RCC 7860 (cell line): ENCODE measurements around the gene HSDL2.

Experiments
- DNase-seq: peaks from one replicate; pipeline ENCODE4 v3.0.0-alpha.2; 2015; ENCODE audit warnings: low spot score
- FAIRE-seq: peaks from 2 replicates; lab custom pipeline; 2012; peaks lifted over from hg19 to GRCh38; lab: Jason Lieb, UNC

The HSDL2 gene

DNA sequence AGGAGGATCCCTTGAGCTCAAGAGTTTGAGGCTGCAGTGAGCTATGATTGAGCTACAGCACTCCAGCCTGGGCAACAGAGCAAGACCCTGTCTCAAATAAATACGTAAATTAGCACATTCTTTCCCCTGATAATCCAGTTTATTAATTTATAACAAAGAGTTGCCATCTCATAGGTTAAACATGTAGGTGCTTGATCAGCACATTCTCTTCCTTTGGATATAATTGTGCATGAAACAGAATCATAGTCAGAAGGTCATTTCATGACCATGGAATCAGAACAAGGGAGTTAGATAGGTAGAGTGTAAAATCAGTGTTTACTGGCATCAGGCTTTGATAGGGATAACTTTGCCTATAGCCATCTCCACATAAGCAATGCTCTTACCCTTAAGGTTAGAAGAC is 63.7 kb downstream of the HSDL2 start:
- FAIRE-seq (no peak), DNase-seq (no peak)

DNA sequence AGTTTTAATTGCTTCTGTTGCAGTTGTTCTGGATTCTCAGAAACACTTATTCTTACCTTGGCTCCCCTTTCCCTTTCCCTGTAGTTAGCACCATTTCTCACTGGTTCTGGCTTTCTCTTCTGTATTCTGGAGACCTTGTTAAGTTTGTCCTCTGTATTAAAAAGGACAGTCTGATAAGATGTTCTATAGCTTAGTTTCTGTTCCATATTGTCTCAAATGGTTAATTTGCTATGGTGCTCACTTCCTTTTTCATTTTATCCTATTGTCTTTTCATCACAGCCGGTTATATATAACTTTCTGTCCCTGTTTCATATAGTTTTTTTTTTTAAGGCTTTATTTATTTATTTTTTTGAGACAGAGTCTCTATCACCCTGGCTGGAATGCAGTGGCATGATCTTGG is 65.3 kb downstream of the HSDL2 start:
- FAIRE-seq (no peak), DNase-seq (no peak)

DNA sequence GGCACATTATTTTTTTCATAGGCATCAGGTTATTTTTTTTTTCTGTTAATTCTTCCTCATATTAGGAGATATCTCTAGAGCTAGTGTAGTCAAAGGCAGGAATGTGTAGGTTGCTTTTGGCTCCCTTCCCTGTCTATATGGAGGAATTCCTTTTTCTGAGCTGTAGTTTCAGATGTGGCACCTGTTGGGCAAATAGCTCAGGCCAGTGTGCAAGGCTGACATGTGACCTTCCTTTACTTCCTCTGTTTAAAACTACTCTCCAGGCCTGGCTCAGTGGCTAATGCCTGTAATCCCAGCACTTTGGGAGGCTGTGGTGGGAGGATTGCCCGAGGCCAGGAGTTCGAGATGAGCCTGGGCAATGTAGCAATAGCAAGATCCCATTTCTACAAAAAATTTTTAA is 66.2 kb downstream of the HSDL2 start:
- FAIRE-seq (no peak), DNase-seq (no peak)

- FAIRE-seq = no peak
- no peak for DNase-seq
Observed at GRCh38 chr9:112446526-112446925, 66.6 kb downstream of the HSDL2 start.

GRCh38 chr9:112447283-112447761 is 67.4 kb downstream of the HSDL2 start:
- FAIRE-seq = no peak
- DNase-seq = no peak

DNA sequence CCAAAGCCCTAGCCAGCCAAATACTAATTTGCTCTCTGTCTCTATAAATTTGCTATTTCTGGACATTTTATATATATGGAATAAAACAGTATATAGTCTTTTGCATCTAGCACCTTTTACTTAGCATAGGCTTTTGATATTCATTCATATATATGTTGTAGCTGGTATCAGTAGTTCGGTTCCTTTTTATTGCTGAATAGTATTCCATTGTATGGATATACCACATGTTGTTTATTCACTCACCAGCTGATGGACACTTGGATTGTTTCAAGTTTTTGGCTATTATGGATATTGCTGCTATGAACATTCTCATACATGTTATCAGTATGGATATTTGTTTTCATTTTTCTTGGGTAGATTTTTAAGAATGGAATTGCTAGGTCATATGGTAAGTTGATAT is 82.9 kb downstream of the HSDL2 start:
- no peak for DNase-seq
- no peak for FAIRE-seq

DNA sequence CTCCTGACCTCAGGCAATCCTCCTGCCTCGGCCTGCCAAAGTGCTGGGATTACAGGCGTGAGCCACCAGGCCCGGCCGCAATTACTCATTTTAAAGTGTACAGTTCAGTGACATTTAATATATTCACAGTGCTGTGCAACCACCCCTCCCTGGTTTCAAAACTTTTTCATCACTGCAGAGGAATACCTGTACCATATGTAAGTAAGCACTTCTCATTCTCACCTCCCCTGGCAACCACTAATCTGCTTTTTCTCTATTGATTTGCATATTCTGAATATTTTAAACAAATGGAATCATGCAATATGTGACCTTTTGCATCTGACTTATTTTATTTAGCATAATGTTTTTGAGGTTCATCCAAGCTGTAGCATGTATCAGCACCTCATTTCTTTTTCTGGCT is 85.4 kb downstream of the HSDL2 start:
- DNase-seq (no peak), FAIRE-seq (no peak)

DNA sequence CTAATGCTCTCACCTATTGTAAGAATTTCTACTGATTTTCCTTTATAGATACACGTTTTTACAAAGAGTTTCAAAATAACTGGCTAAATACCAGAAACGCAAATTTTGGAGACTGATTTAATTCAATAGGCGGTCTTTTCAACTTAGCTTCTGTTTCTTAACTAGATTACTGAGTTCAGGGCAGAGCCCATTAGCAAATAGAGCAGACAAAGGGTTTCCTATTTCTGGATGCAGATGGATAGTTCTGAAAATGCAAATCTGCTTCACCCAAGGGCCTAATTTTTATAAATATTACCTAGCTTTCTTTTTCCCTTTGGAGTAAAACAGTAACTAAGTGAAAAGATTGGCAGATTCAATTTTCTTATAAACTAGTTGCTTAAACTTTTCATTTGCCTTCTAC is 93.1 kb downstream of the HSDL2 start:
- FAIRE-seq = no peak
- no peak for DNase-seq

DNA sequence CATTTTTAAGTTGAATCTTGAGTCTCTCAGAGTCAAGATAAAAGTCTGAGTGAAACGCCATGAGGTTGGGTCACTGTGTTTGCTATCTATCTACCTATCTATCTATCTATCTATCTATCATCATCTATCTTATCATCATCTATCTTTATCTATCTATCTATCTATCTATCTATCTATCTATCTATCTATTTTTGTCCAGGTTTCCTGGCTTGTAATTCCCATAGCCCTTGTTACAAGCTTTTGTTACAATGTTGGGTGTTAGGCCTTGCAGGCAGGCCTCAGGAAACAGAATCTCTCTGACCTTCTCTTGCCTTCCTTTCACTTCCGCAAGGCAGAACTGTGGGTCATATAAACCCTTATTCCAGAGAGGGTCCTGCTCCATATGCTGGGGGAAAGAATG is 94.1 kb downstream of the HSDL2 start:
- DNase-seq (no peak), FAIRE-seq (no peak)

DNA sequence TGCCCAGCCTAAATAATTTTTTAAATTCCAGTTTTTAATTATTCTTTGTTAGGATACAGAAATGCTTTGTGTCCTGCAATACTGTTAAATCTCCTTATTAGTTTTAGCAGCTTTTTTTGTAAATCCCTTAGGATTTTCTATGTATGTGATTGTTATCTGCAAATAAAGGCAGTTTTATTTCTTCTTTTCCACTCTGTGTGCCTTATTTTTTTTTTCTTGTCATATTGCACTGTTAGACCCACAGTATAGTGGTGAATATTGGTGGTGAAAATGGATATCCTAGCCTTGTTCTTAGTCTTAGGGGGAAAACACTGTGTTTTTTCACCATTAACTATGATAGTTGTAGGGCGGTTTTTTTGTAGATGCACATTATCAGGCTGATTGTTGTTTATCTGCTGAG is 95.4 kb downstream of the HSDL2 start:
- no peak for FAIRE-seq
- no peak for DNase-seq

GRCh38 chr9:112477330-112477729 is 97.4 kb downstream of the HSDL2 start:
- DNase-seq (no peak), FAIRE-seq (no peak)

GRCh38 chr9:112479221-112479620 is 99.3 kb downstream of the HSDL2 start:
- no peak for FAIRE-seq
- DNase-seq = no peak

DNA sequence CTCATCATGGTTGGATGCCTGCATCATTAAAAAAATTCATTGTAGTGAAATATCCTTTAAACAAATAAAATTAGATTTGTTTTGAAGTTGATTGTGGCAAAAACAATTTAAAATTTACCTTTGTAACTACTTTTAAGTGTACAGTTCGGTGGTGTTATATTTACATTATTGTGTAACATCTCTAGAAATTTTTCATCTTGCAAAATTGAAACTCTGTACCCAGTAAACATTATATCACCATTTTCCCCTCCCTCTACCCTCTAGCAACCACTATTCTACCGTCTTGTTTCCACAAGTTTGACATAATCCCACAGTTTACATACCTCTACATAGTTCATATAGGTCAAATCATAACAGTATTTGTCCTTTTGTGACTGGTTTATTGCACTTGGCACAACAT is 104.7 kb downstream of the HSDL2 start:
- FAIRE-seq = no peak

DNA sequence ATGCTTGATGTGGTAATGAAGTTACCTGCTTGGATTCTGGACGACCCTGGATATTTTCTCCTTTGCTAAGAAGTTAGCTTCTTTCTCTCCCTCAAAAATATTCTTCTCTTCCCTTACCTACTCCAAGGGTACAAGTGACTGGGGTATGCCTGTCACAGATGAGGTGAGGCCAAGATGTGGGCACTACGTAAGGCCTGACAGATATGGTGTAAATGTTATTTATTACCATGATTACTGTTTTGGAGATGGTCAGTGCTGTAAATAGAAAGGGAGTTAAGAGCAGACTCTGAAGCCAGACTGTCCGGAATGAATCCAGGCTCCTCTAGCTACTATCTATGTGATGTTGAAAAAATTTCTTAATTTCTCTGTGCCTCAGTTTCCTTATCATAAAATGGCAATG is 105.7 kb downstream of the HSDL2 start:
- DNase-seq = no peak
- FAIRE-seq = no peak

More for the DNA sequence above, 104.7 kb downstream of the HSDL2 start:
- DNase-seq = no peak

- FAIRE-seq (no peak), DNase-seq (peak; percentile 75)
Observed at GRCh38 chr9:112486221-112487007, 106.5 kb downstream of the HSDL2 start, which contains the start of gene KIAA1958. Gene KIAA1958 (plus strand): TSS chr9:112486827. CDS start chr9:112574081, 87,254 bp downstream.

DNA sequence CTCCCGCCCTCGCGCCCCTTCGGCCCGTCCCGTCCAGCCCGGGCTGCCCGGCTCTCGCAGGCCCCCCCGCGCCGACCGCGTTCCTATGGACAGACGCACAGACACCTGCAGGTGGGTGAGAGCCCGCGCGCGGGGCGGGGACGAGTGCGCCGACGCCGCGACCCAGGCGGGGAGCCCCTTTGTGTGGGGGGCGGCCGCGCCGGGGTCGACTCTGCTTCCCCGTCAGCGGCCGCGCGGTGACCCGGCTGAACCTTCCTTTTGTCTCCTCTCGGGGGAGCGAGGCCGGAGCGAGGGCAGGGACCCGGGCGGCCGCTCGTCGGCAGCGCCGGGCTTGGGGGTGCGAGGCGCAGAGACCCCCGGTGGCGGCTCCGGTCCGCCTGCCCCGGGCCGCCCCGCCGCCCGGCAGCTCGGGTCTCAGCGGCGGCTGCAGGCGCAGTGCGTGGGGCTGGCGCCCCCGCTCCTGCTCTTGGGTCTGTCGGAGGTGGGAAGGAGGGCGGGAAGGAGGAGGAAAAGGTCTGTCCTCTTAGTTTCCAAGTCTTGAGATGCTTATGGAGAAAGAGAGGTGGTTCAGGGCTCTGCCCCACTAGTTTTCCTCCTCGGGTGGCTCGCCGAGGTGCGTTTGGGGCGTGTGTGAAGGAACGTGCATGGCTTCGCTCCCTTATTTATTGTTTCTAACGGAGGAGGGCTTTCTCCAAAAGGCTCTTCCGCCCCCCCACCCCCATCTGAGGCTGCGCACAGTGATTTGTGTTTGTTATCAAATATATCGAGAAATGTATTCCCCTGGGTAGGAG is 107.3 kb downstream of the HSDL2 start:
- FAIRE-seq (no peak), DNase-seq (no peak)

GRCh38 chr9:112487799-112488340 is 108.0 kb downstream of the HSDL2 start:
- FAIRE-seq = no peak

DNA sequence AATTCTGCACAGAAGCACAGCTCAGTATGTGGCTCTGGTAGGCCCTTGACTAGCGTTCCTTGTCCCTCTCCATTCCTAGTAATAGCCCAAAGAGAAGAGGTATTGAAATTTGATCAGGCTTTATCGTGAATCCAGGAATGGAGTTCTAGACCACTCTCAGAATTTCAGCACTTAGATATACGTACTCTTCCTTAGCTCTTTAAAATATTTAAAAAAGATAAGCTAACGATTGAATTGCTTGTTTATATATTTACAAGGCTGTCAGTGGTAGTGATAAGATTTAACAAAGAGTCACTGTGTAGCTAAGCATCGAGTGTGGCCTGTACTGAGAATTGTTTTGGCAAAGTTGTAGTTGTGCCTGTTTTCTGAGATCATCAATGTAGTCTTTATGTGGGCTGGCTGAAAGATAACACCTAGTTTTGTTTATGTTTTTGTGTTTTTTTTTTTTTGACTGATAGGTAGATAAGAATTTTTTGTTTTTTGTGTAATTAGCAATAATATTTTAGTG is 109.2 kb downstream of the HSDL2 start:
- DNase-seq (no peak), FAIRE-seq (peak; percentile 25)

More at GRCh38 chr9:112487799-112488340, 108.0 kb downstream of the HSDL2 start:
- DNase-seq = no peak

GRCh38 chr9:112489876-112490666 is 110.2 kb downstream of the HSDL2 start:
- FAIRE-seq (no peak), DNase-seq (peak; percentile 24)

DNA sequence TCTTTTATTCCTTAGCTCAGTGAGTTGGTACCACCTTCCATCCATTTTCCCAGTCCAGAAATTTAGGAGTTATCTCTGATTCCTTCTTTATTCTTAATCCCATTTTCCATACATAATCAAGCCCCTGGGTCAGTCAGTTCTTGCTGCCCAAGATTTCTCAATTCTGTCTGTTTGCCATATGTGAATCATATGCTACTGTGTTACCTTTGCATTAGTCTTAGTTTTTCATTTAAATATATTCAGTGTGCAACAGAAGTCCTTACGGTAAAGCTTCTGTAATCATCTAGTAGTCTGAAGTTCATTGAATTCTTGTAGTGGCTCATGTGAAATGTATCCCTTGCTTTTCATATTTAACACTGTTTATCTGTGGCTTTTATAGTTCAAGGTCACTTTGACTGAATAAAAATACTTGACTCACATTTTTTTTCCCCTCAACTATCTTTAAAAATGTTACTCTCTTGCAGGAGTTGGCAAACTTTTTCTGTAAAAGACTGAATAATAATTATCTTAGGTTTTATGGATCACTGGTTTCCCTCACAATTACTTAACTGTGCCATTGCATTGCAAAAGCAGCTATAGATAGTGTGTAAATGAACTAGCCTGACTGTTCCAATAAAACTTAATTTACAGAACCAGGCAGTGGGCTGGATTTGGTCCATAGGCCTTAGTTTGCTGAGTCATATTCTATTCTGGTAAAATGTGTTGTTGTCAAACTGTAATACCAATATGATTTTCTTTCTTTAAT is 113.7 kb downstream of the HSDL2 start:
- FAIRE-seq = peak; percentile 98
- peak; percentile 51 for DNase-seq
